Measurements from ENCODE around the gene ANAPC4. TPM values are rescaled to one million over a fixed set of nuclear protein-coding genes. Genes with fewer than 3 reads are reported as not detected.

ANAPC4 gene
- total RNA-seq, 1 donor from 2014 or later: 41.3 TPM

- H3K36me3 Mint-ChIP-seq (ENCODE audit: unreplicated experiment): peaks cover 3% of the 10 kb centered on the region
- peaks cover 2% of the 10 kb centered on the region for H3K27me3 Mint-ChIP-seq (ENCODE audit: unreplicated experiment)
- no peak for TF ChIP-seq CTCF (IDR thresholded peaks at IDR 0.05; ENCODE audit: partially characterized antibody, unreplicated experiment)
- no peak overlapping the region for H3K27ac Mint-ChIP-seq (ENCODE audit: unreplicated experiment)
- peaks cover 3% of the 10 kb centered on the region for H3K9me3 Mint-ChIP-seq (ENCODE audit: unreplicated experiment)
- no peaks in the 10 kb centered on the region for H3K4me1 Mint-ChIP-seq (ENCODE audit: low read depth, unreplicated experiment)
- DNase-seq: no peak
- no peak overlapping the region for H3K4me3 Mint-ChIP-seq (ENCODE audit: unreplicated experiment)
Observed at GRCh38 chr4:25427871-25428270, 50.8 kb downstream of the ANAPC4 start.

GRCh38 chr4:25430630-25431029, 53.6 kb downstream of the ANAPC4 start:
- Mint-ChIP-seq H3K27ac (ENCODE audit: unreplicated experiment) (no peak overlapping the region), H3K36me3 (ENCODE audit: unreplicated experiment) (peaks cover 3% of the 10 kb centered on the region), H3K4me3 (ENCODE audit: unreplicated experiment) (no peak overlapping the region), H3K9me3 (ENCODE audit: unreplicated experiment) (peaks cover 5% of the 10 kb centered on the region), H3K27me3 (ENCODE audit: unreplicated experiment) (no peaks in the 10 kb centered on the region), H3K4me1 (ENCODE audit: low read depth, unreplicated experiment) (peaks cover 4% of the 10 kb centered on the region)
- TF ChIP-seq CTCF (IDR thresholded peaks at IDR 0.05; ENCODE audit: partially characterized antibody, unreplicated experiment): no peak
- no peak for DNase-seq

- Mint-ChIP-seq H3K9me3 (ENCODE audit: unreplicated experiment) (peaks cover 5% of the 10 kb centered on the region), H3K27me3 (ENCODE audit: unreplicated experiment) (no peaks in the 10 kb centered on the region), H3K4me1 (ENCODE audit: low read depth, unreplicated experiment) (peaks cover 4% of the 10 kb centered on the region), H3K36me3 (ENCODE audit: unreplicated experiment) (no peaks in the 10 kb centered on the region), H3K27ac (ENCODE audit: unreplicated experiment) (no peak overlapping the region), H3K4me3 (ENCODE audit: unreplicated experiment) (no peak overlapping the region)
- DNase-seq: no peak
- no peak for TF ChIP-seq CTCF (IDR thresholded peaks at IDR 0.05; ENCODE audit: partially characterized antibody, unreplicated experiment)
Observed at GRCh38 chr4:25433966-25434827, 57.1 kb downstream of the ANAPC4 start.

GRCh38 chr4:25437926-25438325, 60.9 kb downstream of the ANAPC4 start:
- Mint-ChIP-seq H3K27ac (ENCODE audit: unreplicated experiment) (no peak overlapping the region), H3K27me3 (ENCODE audit: unreplicated experiment) (no peaks in the 10 kb centered on the region), H3K4me3 (ENCODE audit: unreplicated experiment) (no peak overlapping the region), H3K36me3 (ENCODE audit: unreplicated experiment) (no peaks in the 10 kb centered on the region), H3K4me1 (ENCODE audit: low read depth, unreplicated experiment) (peaks cover 4% of the 10 kb centered on the region), H3K9me3 (ENCODE audit: unreplicated experiment) (peaks cover 2% of the 10 kb centered on the region)
- DNase-seq: no peak
- no peak for TF ChIP-seq CTCF (IDR thresholded peaks at IDR 0.05; ENCODE audit: partially characterized antibody, unreplicated experiment)

- H3K9me3 Mint-ChIP-seq (ENCODE audit: unreplicated experiment): no peaks in the 10 kb centered on the region
- DNase-seq: peak; percentile 55
- no peak overlapping the region for H3K27ac Mint-ChIP-seq (ENCODE audit: unreplicated experiment)
- no peaks in the 10 kb centered on the region for H3K36me3 Mint-ChIP-seq (ENCODE audit: unreplicated experiment)
- no peaks in the 10 kb centered on the region for H3K4me1 Mint-ChIP-seq (ENCODE audit: low read depth, unreplicated experiment)
- H3K27me3 Mint-ChIP-seq (ENCODE audit: unreplicated experiment): no peaks in the 10 kb centered on the region
- TF ChIP-seq CTCF (IDR thresholded peaks at IDR 0.05; ENCODE audit: partially characterized antibody, unreplicated experiment): peak; percentile 97
- H3K4me3 Mint-ChIP-seq (ENCODE audit: unreplicated experiment): no peak overlapping the region
Observed at GRCh38 chr4:25439918-25440477, 62.9 kb downstream of the ANAPC4 start.
